IMR-90 (cell line): ENCODE data around the gene CMSS1. TPM values are rescaled to one million over a fixed set of nuclear protein-coding genes. Genes with fewer than 3 reads are reported as not detected.

ENCODE experiments used
- ATAC-seq: fragments of 200-7000 bp; cut with Tn5 transposase; 2 replicates; pipeline ENCODE4 v1.9.1; 2020; ENCODE audit warnings: low read depth, mild to moderate bottlenecking, moderate library complexity
- BruUV-seq: library from RNA; stranded (reverse); fragments of 400-500 nt; replicated peaks from 2 replicates; lab custom pipeline; 2021; lab: Mats Ljungman, UMichigan
- CTCF ChIA-PET: fragments of 300-600 bp; formaldehyde crosslinking; extraction: SDS; loops from one replicate; lab custom pipeline; 2021; ENCODE audit warnings: antibody characterized with exemption; lab: Yijun Ruan, JAX
- POLR2A ChIA-PET: fragments of 300-600 bp; sonication (Branson Sonifier 250); formaldehyde crosslinking; loops from one replicate; lab custom pipeline; 2022; ENCODE audit warnings: antibody characterized with exemption; ENCODE audit not compliant: unreplicated experiment; lab: Charles Lee
- DNase-seq: peaks from one replicate; pipeline ENCODE4 v3.0.0; 2013
- H2AFZ ChIP-seq: replicated peaks from 2 replicates; pipeline ENCODE3; 2013; ENCODE audit warnings: low read length, mild to moderate bottlenecking; ENCODE audit not compliant: poor library complexity
- H2AK5ac ChIP-seq: 2 replicates; pipeline ENCODE4 v1.6.1; 2013; ENCODE audit warnings: low read depth, low read length, inconsistent platforms
- H2AK9ac ChIP-seq: replicated peaks from 2 replicates; pipeline ENCODE3; 2013; ENCODE audit warnings: mild to moderate bottlenecking, low read depth, low read length, moderate library complexity; ENCODE audit not compliant: poor library complexity
- H2BK120ac ChIP-seq: 2 replicates; pipeline ENCODE4 v1.6.1; 2013; ENCODE audit warnings: low read depth, low read length, inconsistent platforms
- H2BK15ac ChIP-seq: 3 replicates; pipeline ENCODE4 v1.6.1; 2013; ENCODE audit warnings: low read depth, low read length, inconsistent platforms
- H2BK20ac ChIP-seq: 2 replicates; pipeline ENCODE4 v1.6.1; 2013; ENCODE audit warnings: low read depth, mild to moderate bottlenecking, inconsistent platforms, low read length, moderate library complexity
- H2BK5ac ChIP-seq: 2 replicates; pipeline ENCODE4 v1.6.1; 2013; ENCODE audit warnings: mild to moderate bottlenecking, low read depth, low read length, inconsistent platforms; ENCODE audit not compliant: poor library complexity, severe bottlenecking
- H3K14ac ChIP-seq: replicated peaks from 2 replicates; pipeline ENCODE4 v1.6.1; 2013; ENCODE audit warnings: low read depth, low read length, inconsistent platforms
- H3K18ac ChIP-seq: 2 replicates; pipeline ENCODE4 v1.6.1; 2013; ENCODE audit warnings: low read depth, low read length, control low read depth
- H3K23ac ChIP-seq: 2 replicates; pipeline ENCODE4 v1.6.1; 2013; ENCODE audit warnings: low read depth, low read length, inconsistent platforms
- H3K27ac ChIP-seq: 2 replicates; pipeline ENCODE4 v1.5.1; 2013; ENCODE audit warnings: mild to moderate bottlenecking, control low read depth, low read length; ENCODE audit not compliant: insufficient read depth
- H3K27me3 ChIP-seq: 2 replicates; pipeline ENCODE4 v1.6.1; 2013; ENCODE audit warnings: low read length; ENCODE audit not compliant: control insufficient read depth, insufficient read depth
- H3K36me3 ChIP-seq: 2 replicates; pipeline ENCODE4 v1.6.1; 2013; ENCODE audit warnings: low read length, mixed read lengths; ENCODE audit not compliant: control insufficient read depth, insufficient read depth
- H3K4ac ChIP-seq: 2 replicates; pipeline ENCODE4 v1.6.1; 2013; ENCODE audit warnings: low read depth, low read length, inconsistent platforms
- H3K4me1 ChIP-seq: 2 replicates; pipeline ENCODE4 v1.6.1; 2013; ENCODE audit warnings: low read length, mixed read lengths; ENCODE audit not compliant: control insufficient read depth, insufficient read depth
- H3K4me2 ChIP-seq: 2 replicates; pipeline ENCODE4 v1.6.1; 2013; ENCODE audit warnings: low read depth, mild to moderate bottlenecking, control low read depth, low read length, moderate library complexity
- H3K4me3 ChIP-seq: 2 replicates; pipeline ENCODE4 v1.5.1; 2013; ENCODE audit warnings: low read depth, mild to moderate bottlenecking, control low read depth, low read length, moderate library complexity; ENCODE audit not compliant: insufficient read depth
- H3K56ac ChIP-seq: 2 replicates; pipeline ENCODE4 v1.6.1; 2013; ENCODE audit warnings: low read length, inconsistent platforms; ENCODE audit not compliant: insufficient read depth; ENCODE audit errors: extremely low read depth
- H3K79me1 ChIP-seq, 2 experiments: 2 replicates each; pipeline ENCODE4 v1.6.1; 2013; ENCODE audit warnings: low read length in 2 of 2, inconsistent platforms in 1 of 2, low read depth in 1 of 2
- H3K9ac ChIP-seq: 2 replicates; pipeline ENCODE4 v1.6.1; 2013; ENCODE audit warnings: low read depth, low read length, control low read depth
- H3K9me1 ChIP-seq: 2 replicates; pipeline ENCODE4 v1.6.1; 2013; ENCODE audit warnings: low read length, inconsistent platforms; ENCODE audit not compliant: insufficient read depth
- H3K9me3 ChIP-seq: 2 replicates; pipeline ENCODE4 v1.6.1; 2013; ENCODE audit warnings: low read length; ENCODE audit not compliant: control insufficient read depth, insufficient read depth
- H4K20me1 ChIP-seq: 2 replicates; pipeline ENCODE4 v1.6.1; 2013; ENCODE audit warnings: low read length, inconsistent platforms; ENCODE audit not compliant: insufficient read depth
- H4K5ac ChIP-seq: 2 replicates; pipeline ENCODE4 v1.6.1; 2013; ENCODE audit warnings: mild to moderate bottlenecking, low read depth, low read length, control low read depth
- H4K8ac ChIP-seq, 2 experiments: 2 replicates each; pipeline ENCODE4 v1.6.1; 2013; ENCODE audit warnings: low read depth in 2 of 2, low read length in 2 of 2, control low read depth in 1 of 2, inconsistent platforms in 1 of 2
- H4K91ac ChIP-seq: 2 replicates; pipeline ENCODE4 v1.6.1; 2013; ENCODE audit warnings: low read depth, low read length, inconsistent platforms; ENCODE audit not compliant: insufficient read depth
- CTCF ChIP-seq: conservative IDR thresholded peaks from 2 replicates; pipeline ENCODE4 v1.5.1; 2012; ENCODE audit warnings: mild to moderate bottlenecking, low read depth, low read length, improper control_type of control experiment
- MAFK ChIP-seq: IDR thresholded peaks from 2 replicates; pipeline ENCODE4 v1.6.1; 2012; ENCODE audit warnings: low read depth, low read length, improper control_type of control experiment
- WGBS, 2 experiments: methylation state at CpG; one replicate each; pipeline versions ENCODE4 v1.1.5 to v1.1.7; 2013; ENCODE audit warnings: missing lambda C conversion rate in 2 of 2; ENCODE audit not compliant: insufficient read length in 1 of 2; ENCODE audit errors: extremely low coverage in 2 of 2; 5-methylcytosine and 5-hydroxymethylcytosine counted together
- dilution Hi-C: fragments of 300-500 bp; cut with HindIII; formaldehyde crosslinking; loops from one replicate; pipeline ENCODE4 v1.14.3; 2018; ENCODE audit warnings: low sequenced_read_pairs; ENCODE audit not compliant: unreplicated experiment
- in situ Hi-C: fragments of 300-500 bp; cut with MboI; formaldehyde crosslinking; loops from 3 replicates; pipeline ENCODE4 v1.14.3; 2019; ENCODE audit warnings: low sequenced_read_pairs, inconsistent platforms, mixed read lengths
- intact Hi-C: fragments of 100-400 bp; cut with micrococcal nuclease; formaldehyde crosslinking; loops from 2 replicates; pipeline ENCODE4 v1.10.0; 2022
- polyA plus RNA-seq, 3 experiments: library from polyadenylated mRNA; depleted of rRNA; stranded (reverse); fragments of >200 nt; gene quantifications; 2 replicates each; pipeline ENCODE4 v1.2.3, GENCODE V29; 2012; ENCODE audit warnings: low replicate concordance in 1 of 3
- total RNA-seq: library from RNA; depleted of rRNA; stranded (reverse); fragments of >200 nt; gene quantifications from 2 replicates; pipeline ENCODE4 v1.2.3, GENCODE V29; 2012

Gene CMSS1
- total and polyA plus RNA-seq, 2 of the 4 experiments (the other 2 are of a cell fraction) = 12.5 to 13.6 TPM

- no peaks in the 10 kb centered on the region for H3K36me3 ChIP-seq
- H3K18ac ChIP-seq = no peak overlapping the region
- no peak overlapping the region for H3K4me2 ChIP-seq
- no peak overlapping the region for H3K56ac ChIP-seq
- H2BK5ac ChIP-seq = no peak overlapping the region
- ATAC-seq (no peak), DNase-seq (no peak)
- no peak overlapping the region for H4K5ac ChIP-seq
- H2AK5ac ChIP-seq = no peak overlapping the region
- no peak overlapping the region for H2BK20ac ChIP-seq
- in situ Hi-C loops = loop anchor here (10.0 to 25.0 kb wide), 2 partner anchors 765 to 907 kb away; no protein-coding TSS in a partner anchor
- no peak overlapping the region for H2BK15ac ChIP-seq
- H3K27ac ChIP-seq = no peak overlapping the region
- POLR2A ChIA-PET = no interaction called here
- peaks cover 15 to 29% of the 10 kb centered on the region in 2 experiments for H3K79me1 ChIP-seq
- H2AK9ac ChIP-seq = no peak overlapping the region
- peaks cover 2% of the 10 kb centered on the region; the same call in 1 of the 2 replicates for H3K4me1 ChIP-seq
- no TSS peak for BruUV-seq
- intact Hi-C loops = loop anchor here (10.0 kb wide), 1 partner anchor 555 kb away; no protein-coding TSS in a partner anchor
- no peak overlapping the region for H4K91ac ChIP-seq
- H2AFZ ChIP-seq = no peak overlapping the region
- H2BK120ac ChIP-seq = no peak overlapping the region
- H3K14ac ChIP-seq = no peak overlapping the region
- WGBS, 2 experiments = no CpG with 5 or more reads among the region's 3 CpGs
- H3K23ac ChIP-seq = no peak overlapping the region
- H3K9ac ChIP-seq = no peak overlapping the region
- no peaks in the 10 kb centered on the region for H3K9me3 ChIP-seq
- H3K9me1 ChIP-seq = peaks cover 5% of the 10 kb centered on the region; the same call in 1 of the 2 replicates
- dilution Hi-C loops = no loop called here
- H4K20me1 ChIP-seq = no peaks in the 10 kb centered on the region
- H3K4ac ChIP-seq = no peak overlapping the region
- no peak overlapping the region for H3K4me3 ChIP-seq
- no peak for TF ChIP-seq CTCF
- peak; percentile 76 for TF ChIP-seq MAFK
- no peak overlapping the region for H4K8ac ChIP-seq
- CTCF ChIA-PET = no interaction called here
- H3K27me3 ChIP-seq = no peaks in the 10 kb centered on the region
Measured at GRCh38 chr3:99829844-99830243, 12.2 kb downstream of the CMSS1 start.
